IPS-18c (cell line): ENCODE results near the gene IMMP2L.

Experiments used
- H3K4me3 ChIP-seq: 2 replicates; pipeline ENCODE4 v1.7.0; 2013; ENCODE audit warnings: low read depth, mild to moderate bottlenecking, low read length, moderate library complexity; ENCODE audit not compliant: insufficient read depth
- H3K9me3 ChIP-seq: one replicate; pipeline ENCODE4 v1.6.1; 2013; ENCODE audit warnings: mild to moderate bottlenecking, low read length, moderate library complexity; ENCODE audit not compliant: control insufficient read depth, insufficient read depth

The IMMP2L gene

DNA sequence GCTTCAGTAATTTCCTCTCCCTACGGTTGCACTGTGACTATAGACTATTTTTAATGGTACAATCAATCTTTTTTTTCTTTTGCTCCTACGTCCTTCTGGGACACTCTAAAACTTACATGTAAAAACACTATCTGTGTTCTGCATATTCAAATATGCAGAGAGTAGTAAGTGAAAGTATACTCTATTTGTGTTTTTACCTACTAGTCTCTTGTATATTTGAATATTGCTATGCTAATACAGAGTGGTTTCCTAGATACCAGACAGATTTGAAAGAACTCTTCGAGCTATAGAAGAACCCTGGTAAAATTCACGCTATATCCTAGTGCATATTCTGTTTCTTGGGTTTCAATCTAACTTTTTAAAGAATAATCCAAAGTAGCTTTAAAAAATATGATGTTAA is 672.2 kb downstream of the IMMP2L start:
- no peaks in the 10 kb centered on the region for H3K9me3 ChIP-seq
- no peak overlapping the region for H3K4me3 ChIP-seq

DNA sequence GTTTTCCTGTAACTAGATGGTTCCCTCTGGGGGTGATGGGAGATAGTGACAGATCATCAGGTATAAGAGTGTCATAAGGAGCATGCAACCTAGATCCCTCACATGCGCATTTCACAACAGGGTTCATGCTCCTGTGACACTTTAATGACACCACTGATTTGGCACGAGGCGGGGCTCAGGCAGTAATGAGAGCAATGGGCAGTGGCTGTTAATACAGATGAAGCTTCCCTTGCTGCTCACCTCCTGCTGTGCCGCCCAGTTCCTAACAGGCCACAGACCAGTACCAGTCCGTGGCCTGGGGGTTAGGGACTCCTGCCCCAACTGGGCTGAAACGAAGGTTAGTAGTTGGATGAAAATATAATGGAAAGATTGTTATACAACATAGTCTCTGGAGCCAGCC is 673.0 kb downstream of the IMMP2L start:
- Histone ChIP-seq H3K4me3 (no peak overlapping the region), H3K9me3 (no peaks in the 10 kb centered on the region)

DNA sequence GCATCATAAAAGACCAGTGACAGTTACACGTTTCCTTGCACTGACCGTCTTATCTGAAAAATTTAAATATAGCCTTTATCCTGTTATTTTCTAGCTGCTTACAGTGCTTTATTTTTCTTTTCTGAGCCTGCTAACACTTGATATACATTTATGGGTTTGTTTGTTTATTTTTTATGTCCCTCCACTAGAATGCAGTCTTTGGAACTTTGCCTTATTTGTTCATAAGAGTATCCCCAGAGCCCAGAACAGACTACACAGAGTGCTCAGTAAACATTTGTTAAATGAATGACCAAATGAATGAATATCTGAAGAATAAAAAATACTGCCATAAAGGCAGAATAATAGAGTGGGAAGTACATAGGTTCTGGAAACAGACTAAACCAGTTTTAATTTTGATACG is 673.7 kb downstream of the IMMP2L start:
- Histone ChIP-seq H3K4me3 (no peak overlapping the region), H3K9me3 (no peaks in the 10 kb centered on the region)

DNA sequence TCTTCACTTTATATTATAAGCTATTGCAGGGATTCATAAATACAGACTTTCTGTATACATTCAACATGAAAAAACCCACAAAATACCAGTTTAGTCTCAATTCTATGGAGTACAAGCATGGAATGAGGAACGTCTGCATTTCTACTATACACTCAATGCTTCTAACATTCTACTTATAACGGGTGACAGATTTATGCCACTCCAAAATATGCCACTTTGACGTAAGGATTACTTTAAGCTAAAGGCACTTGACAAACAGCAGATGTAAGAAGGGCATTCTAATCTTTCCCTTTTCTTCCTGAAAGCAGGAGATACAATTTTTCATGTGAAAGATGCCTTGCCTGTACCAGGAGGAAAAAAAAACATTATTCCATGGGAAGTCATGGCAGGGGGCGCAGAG is 676.8 kb downstream of the IMMP2L start:
- Histone ChIP-seq H3K4me3 (no peak overlapping the region), H3K9me3 (no peaks in the 10 kb centered on the region)

DNA sequence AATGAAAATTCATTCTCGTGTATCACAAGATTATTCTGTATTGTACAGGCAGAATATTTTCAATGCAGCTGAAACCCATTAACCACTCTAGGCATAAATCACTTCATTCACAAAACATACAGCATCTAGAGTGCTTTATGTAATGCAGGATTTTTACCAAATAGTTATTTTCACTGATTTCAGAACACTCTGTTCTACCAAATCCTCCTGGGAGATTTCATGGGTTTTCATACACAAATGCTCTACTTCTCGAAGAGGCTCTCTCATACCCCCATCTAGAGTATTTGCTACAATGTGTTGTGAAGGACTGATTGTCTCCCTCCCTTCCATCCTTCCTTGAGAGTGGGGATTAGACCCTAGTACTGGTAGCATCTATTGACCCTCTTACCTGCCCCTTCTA is 680.6 kb downstream of the IMMP2L start:
- no peak overlapping the region for H3K4me3 ChIP-seq
- H3K9me3 ChIP-seq = no peaks in the 10 kb centered on the region

DNA sequence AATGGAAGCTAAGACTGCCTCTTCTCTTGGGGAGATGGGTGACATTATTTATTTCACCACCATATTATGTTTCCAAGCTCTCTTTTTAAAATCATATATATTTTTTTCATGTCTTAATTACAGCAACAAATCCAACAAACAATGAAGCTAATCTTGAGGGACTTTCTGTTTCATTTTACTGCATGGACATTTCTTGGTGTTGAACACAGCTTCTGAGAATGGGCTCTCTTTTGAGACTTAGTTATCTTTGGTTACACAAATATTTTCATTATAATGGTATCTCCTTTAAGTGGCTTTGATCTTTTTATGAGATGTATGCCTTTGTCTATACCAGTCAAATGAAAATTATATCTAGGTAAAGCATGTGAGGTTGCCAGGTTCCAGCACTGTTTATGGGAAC is 681.3 kb downstream of the IMMP2L start:
- Histone ChIP-seq H3K4me3 (no peak overlapping the region), H3K9me3 (no peaks in the 10 kb centered on the region)

DNA sequence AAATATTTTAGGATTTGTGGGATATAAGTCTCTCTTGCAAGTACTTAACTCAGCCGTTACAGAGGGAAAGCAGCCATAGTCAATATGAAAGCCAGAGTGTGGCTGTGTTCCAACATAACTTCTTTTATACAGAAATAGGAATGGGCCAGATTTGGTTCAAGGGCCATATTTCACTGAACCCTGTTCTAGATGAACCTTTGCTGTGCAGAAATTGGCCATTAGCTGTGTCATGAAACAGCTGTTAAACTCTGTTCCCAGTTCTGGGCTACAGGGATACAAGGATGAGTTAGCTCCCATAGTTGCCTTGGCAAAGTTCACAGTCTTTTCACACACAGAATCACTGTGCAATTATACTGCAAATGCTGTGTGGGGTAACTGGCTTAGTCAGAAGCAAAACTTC is 685.3 kb downstream of the IMMP2L start:
- Histone ChIP-seq H3K9me3 (no peaks in the 10 kb centered on the region), H3K4me3 (no peak overlapping the region)

DNA sequence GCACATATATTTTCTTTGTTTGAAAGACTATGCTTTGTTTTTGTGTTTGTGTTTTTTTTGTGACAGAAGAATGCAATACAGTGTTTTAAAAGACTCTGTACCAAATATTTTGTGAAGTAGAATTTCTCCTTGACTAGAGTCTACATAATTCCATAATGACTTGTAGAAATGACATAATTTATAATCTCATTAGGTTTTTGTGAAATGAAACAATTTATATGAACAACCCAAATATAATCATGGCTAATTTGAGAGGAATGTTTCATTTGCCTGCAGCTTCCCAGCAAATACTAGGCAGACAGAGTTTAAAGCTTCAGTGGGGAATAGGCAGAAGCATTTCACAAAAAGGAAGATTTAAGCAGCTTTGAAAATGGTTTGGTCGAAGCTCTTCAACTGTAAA is 686.9 kb downstream of the IMMP2L start:
- Histone ChIP-seq H3K4me3 (no peak overlapping the region), H3K9me3 (no peaks in the 10 kb centered on the region)

DNA sequence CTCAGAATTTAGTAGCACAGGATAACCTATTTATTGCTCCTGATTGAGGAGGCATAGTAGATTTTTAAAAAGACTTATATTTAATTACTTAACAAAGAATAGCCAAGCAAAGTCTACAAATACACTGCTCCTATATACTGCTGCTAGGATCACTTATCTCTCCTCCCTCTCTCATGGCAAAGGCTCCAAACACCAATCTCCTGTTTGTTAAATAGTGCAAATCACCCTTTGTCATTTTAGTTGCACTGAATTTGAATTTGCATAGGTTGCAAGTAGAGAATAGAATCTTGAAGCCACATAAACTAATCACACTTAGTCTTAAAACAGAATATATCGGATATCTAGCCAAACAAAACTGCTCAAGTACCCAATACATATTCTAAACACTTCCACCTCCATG is 690.4 kb downstream of the IMMP2L start:
- no peaks in the 10 kb centered on the region for H3K9me3 ChIP-seq
- H3K4me3 ChIP-seq = no peak overlapping the region

DNA sequence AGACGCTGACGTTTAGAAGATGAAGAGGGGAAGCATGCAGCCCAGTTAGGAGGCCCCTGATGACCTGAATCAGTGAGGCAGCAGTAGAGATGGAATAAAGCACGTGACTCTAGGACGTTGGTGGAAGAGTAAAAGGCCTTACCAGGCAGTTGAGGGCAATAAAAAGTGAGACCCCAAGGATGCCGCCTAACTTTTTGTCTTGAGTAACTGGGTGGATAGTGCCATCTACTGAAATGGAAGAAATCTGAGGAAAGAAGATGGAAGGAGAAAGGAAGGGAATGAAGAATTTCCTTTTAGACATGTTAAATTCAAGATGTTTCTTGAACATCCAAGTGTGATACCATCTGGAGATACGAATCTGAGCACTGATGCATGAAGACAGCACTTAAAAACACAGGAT is 691.4 kb downstream of the IMMP2L start:
- no peak overlapping the region for H3K4me3 ChIP-seq

DNA sequence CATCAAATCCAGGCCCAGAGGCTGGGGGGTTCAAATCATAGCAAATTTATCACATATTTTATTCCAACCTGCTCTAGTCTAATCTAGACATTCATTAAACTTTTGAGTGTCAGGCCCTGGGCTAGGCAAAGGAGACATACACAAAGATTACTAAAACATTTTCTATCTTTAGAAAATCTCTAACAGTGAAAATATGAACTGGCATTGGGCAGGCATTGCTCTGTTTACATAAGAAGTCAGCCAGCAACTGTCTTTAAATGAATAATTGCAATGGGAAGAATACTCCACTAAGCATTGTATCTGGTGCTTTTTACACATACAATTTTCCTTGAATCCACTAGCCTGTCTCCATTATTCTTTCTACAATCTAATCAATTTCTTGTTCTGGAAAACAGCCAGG is 693.8 kb downstream of the IMMP2L start:
- no peaks in the 10 kb centered on the region for H3K9me3 ChIP-seq
- no peak overlapping the region for H3K4me3 ChIP-seq

More for the DNA sequence above, 691.4 kb downstream of the IMMP2L start:
- no peaks in the 10 kb centered on the region for H3K9me3 ChIP-seq

DNA sequence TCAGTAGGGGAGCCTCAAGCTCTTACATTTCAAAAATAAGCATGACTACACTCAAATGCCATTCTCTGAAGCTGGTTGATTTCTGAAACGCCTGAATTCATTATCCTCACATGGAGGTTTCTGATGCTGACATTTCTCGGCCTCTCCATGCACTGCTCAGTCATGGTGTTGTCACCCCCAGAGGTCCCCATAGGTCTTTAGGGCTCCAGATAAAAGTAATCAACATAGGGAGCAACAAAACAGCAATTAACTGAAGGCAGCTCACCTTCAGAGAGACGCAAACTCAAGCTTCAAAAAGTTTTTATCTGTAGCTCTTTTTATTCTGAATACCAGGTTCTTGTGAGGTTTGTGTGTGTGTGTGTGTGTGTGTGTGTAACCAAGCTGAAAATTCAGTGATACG is 694.5 kb downstream of the IMMP2L start:
- H3K9me3 ChIP-seq = no peaks in the 10 kb centered on the region
- H3K4me3 ChIP-seq = no peak overlapping the region

DNA sequence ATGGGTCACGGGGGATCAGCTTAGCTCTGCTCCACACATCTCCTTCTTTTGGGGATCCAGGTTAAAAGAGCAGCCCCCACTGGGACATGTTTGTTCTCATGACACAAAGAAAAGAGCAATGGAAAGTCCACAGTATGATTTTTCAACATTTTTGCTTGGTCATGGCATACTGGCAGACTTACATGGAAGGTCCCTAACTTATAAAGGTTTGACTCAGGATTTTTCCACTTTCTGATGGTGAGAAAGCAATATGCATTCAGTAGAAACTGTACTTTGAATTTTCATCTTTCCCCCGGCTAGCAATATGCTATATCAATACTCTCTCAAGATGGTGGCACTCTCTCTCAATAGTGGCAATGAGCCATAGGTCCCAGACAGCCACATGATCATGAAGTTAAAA is 699.0 kb downstream of the IMMP2L start:
- Histone ChIP-seq H3K9me3 (no peaks in the 10 kb centered on the region), H3K4me3 (no peak overlapping the region)

DNA sequence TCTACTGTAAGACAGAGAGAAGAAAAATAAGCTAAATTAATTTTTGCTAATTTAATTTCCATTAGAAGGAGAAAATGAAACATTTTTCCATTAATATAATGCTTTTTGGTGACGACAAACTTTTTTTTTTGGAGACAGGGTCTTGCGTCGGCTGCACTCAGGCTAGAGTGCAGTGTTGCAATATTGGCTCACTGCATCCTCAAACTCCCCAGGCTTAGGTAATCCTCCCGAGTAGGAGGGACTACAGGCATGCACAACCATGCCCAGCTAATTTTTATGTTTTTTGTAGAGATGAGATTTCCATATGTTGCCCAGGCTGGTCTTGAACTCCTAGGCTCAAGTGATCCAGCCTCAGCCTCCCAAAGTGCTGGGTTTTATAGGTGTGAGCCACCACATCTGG is 701.1 kb downstream of the IMMP2L start:
- H3K9me3 ChIP-seq = no peaks in the 10 kb centered on the region
- no peak overlapping the region for H3K4me3 ChIP-seq

DNA sequence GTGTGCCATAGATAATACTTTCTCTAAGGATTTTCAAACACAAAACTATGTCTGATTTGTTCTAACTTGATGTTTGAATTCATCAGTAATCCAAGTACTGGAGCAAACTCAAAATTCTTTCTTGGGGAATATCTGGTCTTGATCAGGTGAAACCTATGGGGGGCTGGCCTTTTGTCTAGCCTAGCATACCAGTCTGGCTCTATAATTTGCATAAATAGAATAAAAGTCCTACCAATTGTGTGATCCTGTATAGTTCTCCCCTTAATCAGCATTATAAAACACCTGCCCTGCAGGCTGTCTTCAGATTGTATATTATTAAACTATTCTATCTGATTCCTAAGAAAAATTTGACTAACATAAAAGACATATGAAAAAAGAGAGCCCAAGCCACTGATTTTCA is 705.2 kb downstream of the IMMP2L start:
- Histone ChIP-seq H3K9me3 (no peaks in the 10 kb centered on the region), H3K4me3 (no peak overlapping the region)

DNA sequence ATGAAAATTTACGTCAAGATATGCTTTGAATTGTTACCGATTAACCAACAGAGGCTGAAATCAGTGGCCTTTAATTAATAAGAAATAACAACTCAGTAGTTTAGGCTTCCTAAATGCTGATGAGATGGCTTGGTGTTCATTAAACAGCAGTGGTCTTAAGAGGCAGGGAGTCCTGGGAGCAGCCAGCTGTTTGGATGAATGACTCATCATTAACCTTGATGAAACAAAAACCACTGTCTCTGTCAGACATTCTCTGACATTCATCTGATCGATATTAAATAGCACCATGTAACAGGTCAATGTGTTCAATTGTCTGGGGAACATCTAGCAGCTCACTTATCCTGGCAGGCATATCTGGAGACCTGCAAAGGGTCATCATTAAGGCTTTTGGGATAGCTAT is 705.6 kb downstream of the IMMP2L start:
- Histone ChIP-seq H3K4me3 (no peak overlapping the region), H3K9me3 (no peaks in the 10 kb centered on the region)

DNA sequence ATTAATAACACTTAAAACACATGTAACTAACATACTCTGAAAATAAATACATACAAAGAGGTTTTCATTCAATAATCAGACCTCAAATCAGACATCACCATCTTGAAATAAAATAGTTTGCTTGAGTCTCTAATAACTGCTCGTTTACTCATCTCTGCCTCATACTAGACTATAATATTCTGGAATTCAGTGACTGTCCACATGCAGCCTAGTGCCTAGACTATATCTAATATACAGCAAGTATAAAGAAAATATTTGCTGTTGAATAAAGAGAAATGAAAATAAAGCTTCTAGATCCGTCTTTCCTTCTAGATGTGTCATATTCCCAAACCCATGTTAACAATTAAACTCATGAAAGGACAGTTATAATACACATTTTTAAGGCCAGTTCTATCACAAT is 707.6 kb downstream of the IMMP2L start:
- H3K9me3 ChIP-seq = no peaks in the 10 kb centered on the region
- H3K4me3 ChIP-seq = no peak overlapping the region

DNA sequence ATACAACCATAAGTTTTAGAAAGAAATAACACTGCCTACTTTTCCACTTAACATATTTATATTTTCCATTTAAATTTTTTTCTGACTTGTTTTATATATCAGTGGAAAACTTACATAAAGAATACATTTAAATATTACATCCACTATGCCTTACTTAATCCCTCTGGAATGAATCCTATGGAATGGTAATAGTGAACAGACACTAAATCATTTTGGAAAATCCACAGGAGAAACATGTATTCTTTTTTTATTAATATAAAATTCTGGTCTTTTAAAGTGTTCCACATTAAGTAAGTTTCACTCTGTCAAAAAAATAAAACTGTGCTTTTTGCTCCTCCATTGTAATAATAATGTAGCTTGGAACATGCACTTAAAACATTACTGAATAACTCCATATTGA is 708.1 kb downstream of the IMMP2L start:
- Histone ChIP-seq H3K4me3 (no peak overlapping the region), H3K9me3 (no peaks in the 10 kb centered on the region)

DNA sequence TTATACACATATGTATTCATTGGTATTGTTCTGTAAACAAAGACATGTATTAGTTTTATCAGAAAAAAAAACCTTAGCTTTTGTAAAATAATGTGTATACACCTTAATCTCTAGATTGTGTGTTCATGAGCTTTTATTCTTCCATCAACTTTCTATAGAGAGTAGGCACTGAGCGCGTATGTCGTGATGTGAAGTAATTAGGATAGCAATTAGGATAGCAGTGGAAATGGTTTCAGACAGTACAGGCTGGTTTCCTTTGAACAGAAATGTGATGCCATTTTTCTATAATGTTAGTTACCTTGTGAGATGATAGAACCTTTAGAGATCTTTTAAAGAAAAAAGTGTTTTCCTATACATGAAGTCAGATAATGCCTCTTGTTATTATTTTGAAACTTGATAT is 709.0 kb downstream of the IMMP2L start:
- no peak overlapping the region for H3K4me3 ChIP-seq
- no peaks in the 10 kb centered on the region for H3K9me3 ChIP-seq
